MCF 10A (cell line): ENCODE results near the gene ZBP1. TPM values are rescaled to one million over a fixed set of nuclear protein-coding genes. Genes with fewer than 3 reads are reported as not detected.

ENCODE experiments used
- BruUV-seq: library from RNA; stranded (reverse); fragments of 400-500 nt; replicated peaks from 2 replicates; lab custom pipeline; 2021; lab: Mats Ljungman, UMichigan
- CTCF ChIA-PET: fragments of 300-600 bp; sonication (Branson Sonifier 250); formaldehyde crosslinking; extraction: SDS; loops from one replicate; lab custom pipeline; 2021; ENCODE audit warnings: antibody characterized with exemption, inconsistent platforms; lab: Yijun Ruan, JAX
- POLR2A ChIA-PET: fragments of 300-600, 350-650 bp; sonication (Branson Sonifier 250); formaldehyde crosslinking; extraction: SDS; loops from one replicate; lab custom pipeline; 2020; ENCODE audit warnings: antibody characterized with exemption, inconsistent platforms; lab: Yijun Ruan, JAX
- DNase-seq: peaks from one replicate; pipeline ENCODE4 v3.0.0-alpha.2; 2018; ENCODE audit not compliant: unreplicated experiment
- H3K27ac Mint-ChIP-seq: one replicate; pipeline ENCODE4 v1.8.0; 2022; ENCODE audit warnings: mild to moderate bottlenecking, low read depth, mixed read lengths; ENCODE audit not compliant: unreplicated experiment
- H3K27me3 Mint-ChIP-seq: one replicate; pipeline ENCODE4 v1.8.0; 2022; ENCODE audit warnings: mixed read lengths; ENCODE audit not compliant: insufficient read depth, unreplicated experiment
- H3K36me3 Mint-ChIP-seq: one replicate; pipeline ENCODE4 v1.8.0; 2022; ENCODE audit warnings: mild to moderate bottlenecking, moderate library complexity, mixed read lengths; ENCODE audit not compliant: insufficient read depth, unreplicated experiment
- H3K4me1 Mint-ChIP-seq: one replicate; pipeline ENCODE4 v1.8.0; 2022; ENCODE audit warnings: mixed read lengths; ENCODE audit not compliant: insufficient read depth, unreplicated experiment
- H3K4me3 Mint-ChIP-seq: one replicate; pipeline ENCODE4 v1.8.0; 2022; ENCODE audit warnings: mild to moderate bottlenecking, moderate library complexity, mixed read lengths; ENCODE audit not compliant: unreplicated experiment
- H3K9me3 Mint-ChIP-seq: one replicate; pipeline ENCODE4 v1.8.0; 2022; ENCODE audit warnings: mixed read lengths; ENCODE audit not compliant: unreplicated experiment
- CTCF ChIP-seq: fragments of 200-600 bp; IDR thresholded peaks from one replicate; pipeline ENCODE4 v1.8.0; 2022; ENCODE audit warnings: antibody characterized with exemption, mild to moderate bottlenecking; ENCODE audit not compliant: unreplicated experiment
- intact Hi-C: fragments of 100-400 bp; cut with micrococcal nuclease; formaldehyde crosslinking; loops from 2 replicates; pipeline ENCODE4 v1.14.1; 2022
- total RNA-seq: library from RNA; stranded (reverse); gene quantifications from 2 replicates; pipeline ENCODE4 v1.2.3, GENCODE V29; 2022

The ZBP1 gene
- total RNA-seq, 1 experiment from 2014 or later = not detected

- Mint-ChIP-seq H3K36me3 (no peaks in the 10 kb centered on the region), H3K27me3 (peaks cover 95% of the 10 kb centered on the region), H3K4me3 (no peak overlapping the region), H3K9me3 (no peaks in the 10 kb centered on the region), H3K27ac (no peak overlapping the region), H3K4me1 (peaks cover 6% of the 10 kb centered on the region)
- intact Hi-C loops = no loop called here
- ChIA-PET POLR2A (no interaction called here), CTCF (no interaction called here)
- BruUV-seq = no TSS peak
- no peak for DNase-seq
- no peak for TF ChIP-seq CTCF
These were observed 56.7 kb downstream of the ZBP1 start for GRCh38 chr20:57563522-57563921.

- peaks cover 6% of the 10 kb centered on the region for H3K4me1 Mint-ChIP-seq
- H3K27ac Mint-ChIP-seq = no peak overlapping the region
- TF ChIP-seq CTCF = no peak
- CTCF ChIA-PET = interaction anchor here (1.5 to 1.9 kb wide), 3 partner anchors 10 to 648 kb away, joined by 3 to 7 read pairs (median 6); no protein-coding TSS in a partner anchor
- no peak overlapping the region for H3K4me3 Mint-ChIP-seq
- no peak for DNase-seq
- BruUV-seq = no TSS peak
- peaks cover 95% of the 10 kb centered on the region for H3K27me3 Mint-ChIP-seq
- intact Hi-C loops = no loop called here
- POLR2A ChIA-PET = no interaction called here
- H3K9me3 Mint-ChIP-seq = no peaks in the 10 kb centered on the region
- no peaks in the 10 kb centered on the region for H3K36me3 Mint-ChIP-seq
These were observed 57.4 kb downstream of the ZBP1 start for GRCh38 chr20:57562541-57563465.

- BruUV-seq = no TSS peak
- intact Hi-C loops = no loop called here
- Mint-ChIP-seq H3K4me3 (no peak overlapping the region), H3K36me3 (no peaks in the 10 kb centered on the region), H3K27me3 (peaks cover 95% of the 10 kb centered on the region), H3K9me3 (no peaks in the 10 kb centered on the region), H3K27ac (no peak overlapping the region), H3K4me1 (peaks cover 6% of the 10 kb centered on the region)
- no peak for DNase-seq
- ChIA-PET POLR2A (interaction anchor here (0.8 to 1.1 kb wide), 2 partner anchors 7 to 799 kb away, joined by 3 read pairs; no protein-coding TSS in a partner anchor), CTCF (interaction anchor here (0.7 to 1.9 kb wide), 8 partner anchors 8 to 649 kb away, joined by 3 to 7 read pairs (median 3); no protein-coding TSS in a partner anchor)
- no peak for TF ChIP-seq CTCF
These were observed 58.6 kb downstream of the ZBP1 start for GRCh38 chr20:57561356-57562279.
